Lower lobe of right lung (tissue), 2 donors: ENCODE measurements around the gene HOMER1. TPM values are rescaled to one million over a fixed set of nuclear protein-coding genes. Genes with fewer than 3 reads are reported as not detected.

Experiments
- ATAC-seq, 2 donors: fragments of 200-7000 bp; cut with Tn5 transposase; one replicate each; pipeline ENCODE4 v1.9.1; 2020 to 2022; ENCODE audit warnings: mild to moderate bottlenecking in 2 of 2, moderate library complexity in 2 of 2
- DNase-seq: peaks from one replicate; pipeline ENCODE4 v3.0.0-alpha.2; 2020
- H3K27ac ChIP-seq: fragments of 200-600 bp; one replicate; pipeline ENCODE4 v1.8.0; 2022
- H3K27me3 ChIP-seq: fragments of 200-600 bp; one replicate; pipeline ENCODE4 v1.8.0; 2022; ENCODE audit warnings: low read depth
- H3K36me3 ChIP-seq: fragments of 200-600 bp; one replicate; pipeline ENCODE4 v1.8.0; 2022; ENCODE audit warnings: mild to moderate bottlenecking
- H3K4me1 ChIP-seq: fragments of 200-600 bp; one replicate; pipeline ENCODE4 v1.8.0; 2022
- H3K4me3 ChIP-seq: fragments of 200-600 bp; one replicate; pipeline ENCODE4 v1.8.0; 2022; ENCODE audit warnings: mild to moderate bottlenecking
- H3K9me3 ChIP-seq: fragments of 200-600 bp; one replicate; pipeline ENCODE4 v1.8.0; 2022
- CTCF ChIP-seq: fragments of 200-600 bp; IDR thresholded peaks from one replicate; pipeline ENCODE4 v1.8.0; 2022; ENCODE audit warnings: antibody characterized with exemption, mild to moderate bottlenecking
- intact Hi-C: fragments of 100-400 bp; cut with DNase I; formaldehyde crosslinking; loops from one replicate; pipeline ENCODE4 v1.11.0; 2022
- total RNA-seq: library from RNA; stranded (reverse); fragmentation: NEBNext Ultra II Directional; extraction: Animal tissue kit (Norgen Biotek cat#: 25700); gene quantifications from one replicate; pipeline ENCODE4 v1.2.1, GENCODE V29; 2021
- donor health status: DM: no; HTN: yes; CAD: no; lungs with severe emphysema.

The HOMER1 gene
- total RNA-seq, 1 donor from 2014 or later = 6.9 TPM

DNA sequence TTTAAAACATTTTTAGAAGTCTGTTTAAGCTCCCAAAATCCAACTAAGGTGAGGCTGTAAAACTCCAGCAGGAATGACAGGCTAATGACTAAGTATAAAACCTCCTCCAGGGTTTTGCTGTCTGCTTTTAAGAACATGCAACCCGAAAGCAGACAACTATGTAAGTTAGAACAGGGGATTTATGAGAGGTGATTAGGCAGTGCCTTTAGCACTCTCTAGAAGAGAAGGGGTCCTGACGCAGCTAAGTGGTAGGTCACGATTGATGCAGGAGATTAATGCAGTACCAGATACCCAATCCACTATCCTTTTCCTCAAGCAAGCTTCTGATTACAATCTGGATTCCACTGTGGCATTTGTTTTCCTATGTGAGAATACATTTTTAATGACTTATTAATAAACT lies 25.9 kb downstream of the HOMER1 start:
- Histone ChIP-seq H3K4me3 (no peak overlapping the region), H3K27ac (no peak overlapping the region), H3K36me3 (no peaks in the 10 kb centered on the region), H3K4me1 (no peaks in the 10 kb centered on the region), H3K9me3 (no peaks in the 10 kb centered on the region), H3K27me3 (no peaks in the 10 kb centered on the region)
- intact Hi-C loops = no loop called here
- ATAC-seq = no peak
- no peak for TF ChIP-seq CTCF
- DNase-seq = no peak

DNA sequence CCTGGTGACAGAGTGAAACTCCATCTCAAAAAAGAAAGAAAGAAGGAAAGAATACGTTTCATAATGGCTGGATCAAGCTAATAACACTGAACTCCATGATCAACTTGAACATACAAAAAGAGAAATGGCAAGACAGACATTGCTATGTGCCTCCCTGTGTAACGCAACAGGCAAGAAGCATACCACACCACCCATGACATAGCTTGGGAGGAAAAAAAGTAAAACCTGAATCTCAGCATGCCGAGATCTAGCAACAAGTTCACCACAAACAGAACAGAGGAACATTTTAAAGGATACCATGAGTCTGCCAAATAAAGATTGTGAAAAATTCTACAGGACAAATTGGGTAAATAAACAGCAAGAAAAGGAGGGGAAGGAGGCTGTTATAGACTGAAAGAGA lies 26.7 kb downstream of the HOMER1 start:
- Histone ChIP-seq H3K27me3 (no peaks in the 10 kb centered on the region), H3K27ac (no peak overlapping the region)

GRCh38 chr5:79486116-79486515 lies 27.8 kb downstream of the HOMER1 start:
- intact Hi-C loops = no loop called here
- no peaks in the 10 kb centered on the region for H3K9me3 ChIP-seq
- DNase-seq (no peak), ATAC-seq (no peak)
- no peaks in the 10 kb centered on the region for H3K4me1 ChIP-seq
- H3K27ac ChIP-seq = no peak overlapping the region
- no peaks in the 10 kb centered on the region for H3K27me3 ChIP-seq
- no peak overlapping the region for H3K4me3 ChIP-seq
- no peak for TF ChIP-seq CTCF
- H3K36me3 ChIP-seq = no peaks in the 10 kb centered on the region

More for the DNA sequence above, 26.7 kb downstream of the HOMER1 start:
- TF ChIP-seq CTCF = no peak
- intact Hi-C loops = no loop called here
- Histone ChIP-seq H3K36me3 (no peaks in the 10 kb centered on the region), H3K4me1 (no peaks in the 10 kb centered on the region), H3K9me3 (no peaks in the 10 kb centered on the region), H3K4me3 (no peak overlapping the region)
- DNase-seq (no peak), ATAC-seq (no peak)

DNA sequence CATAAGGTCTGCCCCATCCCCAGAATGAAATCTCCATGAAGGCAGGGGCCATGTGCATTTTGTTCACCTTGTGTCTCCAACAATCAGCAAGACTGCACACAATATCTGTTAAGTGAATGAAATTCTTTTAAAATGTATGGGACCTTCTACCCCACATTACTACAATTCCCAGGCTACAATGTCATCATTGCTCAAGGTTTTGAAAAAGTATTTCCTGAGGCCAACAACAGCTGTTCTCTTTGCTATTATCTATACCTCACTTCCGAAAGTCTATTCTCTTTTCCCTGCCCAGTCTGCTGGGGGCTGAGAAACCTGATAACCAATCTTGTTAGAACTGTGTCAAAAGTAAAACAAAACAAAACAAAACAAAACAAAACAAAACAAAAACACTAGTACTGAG lies 29.2 kb downstream of the HOMER1 start:
- Histone ChIP-seq H3K36me3 (no peaks in the 10 kb centered on the region), H3K27ac (no peak overlapping the region), H3K9me3 (no peaks in the 10 kb centered on the region), H3K27me3 (no peaks in the 10 kb centered on the region), H3K4me1 (no peaks in the 10 kb centered on the region), H3K4me3 (no peak overlapping the region)
- intact Hi-C loops = no loop called here
- DNase-seq (no peak), ATAC-seq (no peak)
- no peak for TF ChIP-seq CTCF

DNA sequence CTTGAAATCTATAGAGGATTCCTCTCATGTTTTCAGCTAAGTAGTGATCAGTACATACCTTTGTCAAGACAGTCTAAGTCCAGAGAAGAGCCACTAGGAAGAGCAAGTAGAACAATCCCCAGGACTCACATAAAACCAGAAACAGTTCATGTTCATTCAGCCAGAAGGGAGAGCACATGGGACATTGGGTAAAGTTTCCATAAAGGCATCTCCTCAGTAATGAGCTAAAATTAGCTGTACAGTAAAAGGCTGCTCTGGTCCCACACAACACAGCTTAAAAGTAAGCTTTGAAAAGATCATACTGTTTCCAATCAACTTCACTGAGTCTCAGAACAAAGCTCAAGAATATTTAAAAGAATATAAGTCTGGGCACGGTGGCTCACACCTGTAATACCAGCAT lies 32.4 kb downstream of the HOMER1 start:
- Histone ChIP-seq H3K4me1 (no peaks in the 10 kb centered on the region), H3K36me3 (no peaks in the 10 kb centered on the region), H3K27ac (no peak overlapping the region), H3K9me3 (no peaks in the 10 kb centered on the region), H3K27me3 (no peaks in the 10 kb centered on the region), H3K4me3 (no peak overlapping the region)
- intact Hi-C loops = no loop called here
- DNase-seq = no peak
- no peak for ATAC-seq
- TF ChIP-seq CTCF = no peak

- intact Hi-C loops = no loop called here
- H3K27ac ChIP-seq = no peak overlapping the region
- no peaks in the 10 kb centered on the region for H3K27me3 ChIP-seq
- ATAC-seq (no peak), DNase-seq (no peak)
- no peaks in the 10 kb centered on the region for H3K9me3 ChIP-seq
- H3K4me1 ChIP-seq = no peaks in the 10 kb centered on the region
- no peak for TF ChIP-seq CTCF
- no peaks in the 10 kb centered on the region for H3K36me3 ChIP-seq
- H3K4me3 ChIP-seq = no peak overlapping the region
Observed at GRCh38 chr5:79480991-79481390, 32.9 kb downstream of the HOMER1 start.
